ENCODE results near the gene ADO.

ADO gene

GRCh38 chr10:62818426-62819011 lies 14.0 kb downstream of the ADO start:
- peak; percentile 77 to 81 for DNase-seq

GRCh38 chr10:62819141-62819920 lies 14.8 kb downstream of the ADO start:
- peak; percentile 28 to 39 for DNase-seq

GRCh38 chr10:62820586-62820985 lies 16.1 kb downstream of the ADO start:
- no peak for DNase-seq

- no peak for DNase-seq
Observed at GRCh38 chr10:62826273-62826672, 21.8 kb downstream of the ADO start.

GRCh38 chr10:62829622-62830021 lies 25.1 kb downstream of the ADO start:
- DNase-seq, result no peak

- no peak for DNase-seq
Observed at GRCh38 chr10:62830679-62831078, 26.2 kb downstream of the ADO start.

- DNase-seq, result no peak
Observed at GRCh38 chr10:62831346-62831745, 26.8 kb downstream of the ADO start.

- DNase-seq, result no peak
Observed at GRCh38 chr10:62839590-62839989, 35.1 kb downstream of the ADO start.

GRCh38 chr10:62842983-62843382 lies 38.5 kb downstream of the ADO start:
- no peak for DNase-seq

GRCh38 chr10:62843600-62843999 lies 39.1 kb downstream of the ADO start:
- no peak for DNase-seq

- peak; percentile 49 to 55 for DNase-seq
Observed at GRCh38 chr10:62844280-62845011, 39.9 kb downstream of the ADO start.

- no peak for DNase-seq
Observed at GRCh38 chr10:62847433-62847832, 42.9 kb downstream of the ADO start.

GRCh38 chr10:62850646-62851045 lies 46.1 kb downstream of the ADO start:
- no peak for DNase-seq

- DNase-seq, result peak; percentile 51 to 58
Observed at GRCh38 chr10:62851442-62851841, 46.9 kb downstream of the ADO start.

GRCh38 chr10:62852961-62853702 lies 48.6 kb downstream of the ADO start:
- peak; percentile 63 to 67 for DNase-seq

GRCh38 chr10:62853710-62854109 lies 49.2 kb downstream of the ADO start:
- DNase-seq, result peak; percentile 81 to 84

GRCh38 chr10:62856021-62856420 lies 51.5 kb downstream of the ADO start:
- no peak for DNase-seq

All from activated T-cell treated with anti-CD3 and anti-CD28 coated beads, Interleukin-2, amount 50 U/mL, for 48 hours (primary cell).